Activated T-cell treated with anti-CD3 and anti-CD28 coated beads, Interleukin-2, amount 50 U/mL, for 72 hours (primary cell): ENCODE measurements around the gene IER5L. TPM values are rescaled to one million over a fixed set of nuclear protein-coding genes. Genes with fewer than 3 reads are reported as not detected.

Experiments
- ATAC-seq, 2 donors: fragments of 150-1000 bp; cut with Tn5 transposase; replicated peaks in 1 of 2; 2 replicates each; pipeline ENCODE4 v1.10.0; 2021; ENCODE audit warnings: moderate library complexity in 2 of 2, mild to moderate bottlenecking in 1 of 2
- DNase-seq, 2 donors: peaks; one replicate each; pipeline ENCODE4 v3.0.0; 2021 to 2022; ENCODE audit warnings: mixed read lengths in 1 of 2
- H3K27ac Mint-ChIP-seq: one replicate; pipeline ENCODE4 v1.8.0; 2022; ENCODE audit warnings: mild to moderate bottlenecking, moderate library complexity, mixed read lengths
- H3K27me3 Mint-ChIP-seq: one replicate; pipeline ENCODE4 v1.8.0; 2022; ENCODE audit warnings: low read depth, mixed read lengths
- H3K36me3 Mint-ChIP-seq, 2 donors: one replicate each; pipeline ENCODE4 v1.8.0; 2022; ENCODE audit warnings: mixed read lengths in 2 of 2, mild to moderate bottlenecking in 1 of 2; ENCODE audit not compliant: insufficient read depth in 2 of 2
- H3K4me1 Mint-ChIP-seq: one replicate; pipeline ENCODE4 v1.8.0; 2022; ENCODE audit warnings: low read depth, mixed read lengths
- H3K4me3 Mint-ChIP-seq, 2 donors: one replicate each; pipeline ENCODE4 v1.8.0; 2022; ENCODE audit warnings: mild to moderate bottlenecking in 2 of 2, mixed read lengths in 2 of 2, moderate library complexity in 2 of 2
- H3K9me3 Mint-ChIP-seq, 2 donors: one replicate each; pipeline ENCODE4 v1.8.0; 2022; ENCODE audit warnings: mixed read lengths in 2 of 2
- total RNA-seq, 2 donors: library from RNA; stranded (reverse); gene quantifications; one replicate each; pipeline ENCODE4 v1.2.3, GENCODE V29; 2022

IER5L gene
- total RNA-seq, 2 donors from 2014 or later: 4.2 to 4.6 TPM

DNA sequence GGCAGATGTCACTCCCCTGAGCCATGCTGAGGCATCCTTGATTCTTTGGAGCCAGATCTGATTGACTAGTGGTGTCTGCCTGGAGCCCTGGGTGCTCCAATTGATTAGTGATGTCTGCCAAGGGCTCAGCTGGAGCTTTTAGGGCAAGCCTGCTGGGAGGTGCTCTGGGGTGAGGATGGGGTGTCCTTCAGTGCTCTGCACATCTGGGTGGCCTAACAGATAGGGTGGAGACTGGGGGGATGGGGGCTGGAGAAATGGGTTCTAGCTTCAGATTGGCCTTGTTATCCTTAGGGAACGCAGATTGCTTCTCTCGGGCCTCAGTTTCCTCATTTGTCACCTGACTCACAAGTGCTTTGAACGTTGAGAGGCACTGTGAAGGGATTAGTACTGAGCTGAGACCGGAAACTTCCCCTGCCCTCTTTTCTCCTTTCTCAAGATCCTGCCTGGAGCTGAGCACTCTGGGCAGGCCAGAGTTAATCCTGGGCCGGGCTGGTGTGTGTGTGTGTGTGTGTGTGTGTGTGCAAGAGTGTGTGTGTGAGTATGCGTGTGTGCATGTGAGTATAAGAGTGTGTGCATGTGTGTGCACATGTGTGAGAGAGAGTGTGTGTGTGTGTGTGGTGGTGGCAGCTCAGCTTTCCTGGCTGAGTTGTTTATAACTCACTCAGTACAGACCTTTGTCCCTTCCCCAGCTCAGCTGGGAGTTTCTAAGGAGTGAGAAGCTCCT is 5.6 kb upstream of the IER5L start:
- Mint-ChIP-seq H3K27ac (no peak overlapping the region), H3K4me1 (peaks cover 13% of the 10 kb centered on the region)

DNA sequence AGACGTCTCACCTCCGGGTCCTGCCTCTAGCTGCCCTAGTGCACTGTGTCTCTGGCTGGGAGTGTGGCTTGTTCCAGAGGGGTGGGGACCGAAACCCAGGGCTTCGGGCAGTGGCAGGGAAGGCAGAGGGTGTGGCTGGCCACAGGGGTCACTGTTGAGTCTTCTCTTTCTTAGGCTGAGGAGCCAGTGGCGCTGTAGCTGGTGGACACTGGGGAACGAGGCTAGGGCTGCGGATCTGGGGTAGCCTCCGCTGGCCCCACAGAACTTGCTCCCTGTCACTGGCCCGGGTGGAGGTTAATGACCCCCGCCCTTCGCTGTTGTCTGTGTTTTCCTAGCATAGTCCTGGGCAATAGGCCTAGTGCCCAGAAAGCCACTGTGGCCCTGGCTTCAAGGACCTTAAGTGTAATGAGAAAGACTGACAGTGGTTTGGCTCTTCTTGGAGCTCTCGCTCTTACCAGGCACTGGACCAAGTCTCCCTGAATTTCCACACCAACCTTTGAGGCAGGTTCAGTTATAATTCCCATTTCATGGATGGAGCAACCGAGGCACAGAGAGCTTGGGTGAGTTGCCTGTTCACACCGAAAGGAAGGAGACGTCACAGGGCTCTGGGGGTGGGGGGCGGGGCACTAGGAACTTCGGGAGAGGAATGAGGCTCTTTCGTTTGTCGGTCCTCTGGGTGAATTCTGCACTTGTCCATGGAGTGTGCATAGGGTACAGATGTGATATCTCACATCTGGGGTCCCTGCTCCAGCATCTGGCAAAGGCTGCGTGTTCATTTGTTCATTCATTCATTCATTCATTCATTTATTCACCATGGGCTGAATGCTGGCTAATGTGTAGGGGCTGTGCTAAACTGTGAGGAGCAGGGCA is 4.8 kb upstream of the IER5L start:
- DNase-seq: peak in 1 of 2 donors; percentile 16
- Mint-ChIP-seq H3K27ac (no peak overlapping the region), H3K9me3 (no peaks in the 10 kb centered on the region), H3K27me3 (no peaks in the 10 kb centered on the region), H3K4me3 (no peak overlapping the region), H3K36me3 (no peaks in the 10 kb centered on the region), H3K4me1 (peaks cover 13% of the 10 kb centered on the region)
- ATAC-seq: no peak

More for the DNA sequence above, 5.6 kb upstream of the IER5L start:
- no peak for DNase-seq
- no peak for ATAC-seq
- Mint-ChIP-seq H3K4me3 (no peak overlapping the region), H3K9me3 (no peaks in the 10 kb centered on the region), H3K36me3 (no peaks in the 10 kb centered on the region), H3K27me3 (no peaks in the 10 kb centered on the region)

- Mint-ChIP-seq H3K4me3 (no peak overlapping the region), H3K36me3 (no peaks in the 10 kb centered on the region), H3K27me3 (no peaks in the 10 kb centered on the region), H3K4me1 (peaks cover 13% of the 10 kb centered on the region), H3K27ac (no peak overlapping the region), H3K9me3 (no peaks in the 10 kb centered on the region)
- no peak for DNase-seq
- no peak for ATAC-seq
These were observed 4.1 kb upstream of the IER5L start for GRCh38 chr9:129182122-129182521.

GRCh38 chr9:129181246-129181645 is 3.2 kb upstream of the IER5L start:
- DNase-seq (no peak), ATAC-seq (no peak)
- no peaks in the 10 kb centered on the region for H3K27me3 Mint-ChIP-seq
- peaks cover 13% of the 10 kb centered on the region for H3K4me1 Mint-ChIP-seq
- no peak overlapping the region for H3K27ac Mint-ChIP-seq
- no peaks in the 10 kb centered on the region for H3K36me3 Mint-ChIP-seq
- no peak overlapping the region for H3K4me3 Mint-ChIP-seq
- H3K9me3 Mint-ChIP-seq: no peaks in the 10 kb centered on the region

DNA sequence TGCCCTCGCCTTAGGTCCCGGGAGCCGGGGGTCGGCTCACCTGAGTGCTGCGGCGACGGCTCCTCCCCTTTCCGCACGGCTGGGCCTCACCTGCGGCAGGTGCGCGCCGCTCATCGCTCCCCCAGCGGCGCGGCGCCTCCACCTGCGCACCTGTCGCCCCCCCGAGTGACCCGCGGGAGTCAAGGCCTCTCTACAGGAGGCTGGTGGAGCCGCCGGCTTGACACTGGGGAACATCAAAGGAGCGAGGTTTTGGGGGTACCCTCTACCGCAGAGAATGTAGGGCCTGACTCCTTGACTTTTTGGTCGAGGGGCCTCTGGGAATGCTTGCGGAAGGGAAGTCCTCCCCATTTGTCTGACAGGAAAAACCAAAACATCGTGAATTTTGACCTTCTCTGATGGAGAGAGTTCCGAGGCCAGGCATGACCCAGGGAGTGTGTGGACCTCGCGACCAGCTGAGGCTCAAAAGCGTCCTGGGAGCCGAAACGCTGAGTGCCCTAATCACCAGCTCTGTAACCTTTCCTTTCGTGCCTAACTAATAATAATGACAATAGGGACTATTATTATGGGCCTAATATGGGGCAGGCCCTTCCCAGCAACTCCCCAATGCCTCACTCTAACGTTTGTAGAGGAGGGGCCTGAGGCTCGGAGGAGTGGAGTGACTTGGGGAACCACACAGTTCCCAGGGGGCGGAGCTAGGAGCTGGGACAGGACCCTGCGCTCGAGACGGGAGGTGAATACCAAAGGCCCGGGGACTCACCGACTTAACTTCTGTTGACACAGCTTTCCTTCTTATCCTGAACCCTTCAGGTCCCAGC is 714 bp upstream of the IER5L start:
- no peak for DNase-seq
- Mint-ChIP-seq H3K4me3 (peak overlapping the region; percentile 93 to 95), H3K27ac (no peak overlapping the region), H3K36me3 (no peaks in the 10 kb centered on the region), H3K27me3 (no peaks in the 10 kb centered on the region), H3K4me1 (no peaks in the 10 kb centered on the region), H3K9me3 (no peaks in the 10 kb centered on the region)
- no peak for ATAC-seq

GRCh38 chr9:129177443-129177790 is 644 bp downstream of the IER5L start:
- ATAC-seq: peak; percentile 3 to 13
- no peak for DNase-seq
- no peaks in the 10 kb centered on the region for H3K9me3 Mint-ChIP-seq
- H3K4me1 Mint-ChIP-seq: no peaks in the 10 kb centered on the region
- H3K27ac Mint-ChIP-seq: no peak overlapping the region
- H3K36me3 Mint-ChIP-seq: no peaks in the 10 kb centered on the region
- peak overlapping the region; percentile 93 to 95 for H3K4me3 Mint-ChIP-seq
- peaks cover 11% of the 10 kb centered on the region for H3K27me3 Mint-ChIP-seq

- H3K4me3 Mint-ChIP-seq: peak overlapping the region; percentile 90 to 91
- peak; percentile 42 to 45 for DNase-seq
- no peaks in the 10 kb centered on the region for H3K9me3 Mint-ChIP-seq
- no peaks in the 10 kb centered on the region for H3K4me1 Mint-ChIP-seq
- no peak for ATAC-seq
- H3K27me3 Mint-ChIP-seq: peaks cover 16% of the 10 kb centered on the region
- H3K36me3 Mint-ChIP-seq: no peaks in the 10 kb centered on the region
- no peak overlapping the region for H3K27ac Mint-ChIP-seq
These were observed 1.2 kb downstream of the IER5L start for GRCh38 chr9:129176701-129177442.

DNA sequence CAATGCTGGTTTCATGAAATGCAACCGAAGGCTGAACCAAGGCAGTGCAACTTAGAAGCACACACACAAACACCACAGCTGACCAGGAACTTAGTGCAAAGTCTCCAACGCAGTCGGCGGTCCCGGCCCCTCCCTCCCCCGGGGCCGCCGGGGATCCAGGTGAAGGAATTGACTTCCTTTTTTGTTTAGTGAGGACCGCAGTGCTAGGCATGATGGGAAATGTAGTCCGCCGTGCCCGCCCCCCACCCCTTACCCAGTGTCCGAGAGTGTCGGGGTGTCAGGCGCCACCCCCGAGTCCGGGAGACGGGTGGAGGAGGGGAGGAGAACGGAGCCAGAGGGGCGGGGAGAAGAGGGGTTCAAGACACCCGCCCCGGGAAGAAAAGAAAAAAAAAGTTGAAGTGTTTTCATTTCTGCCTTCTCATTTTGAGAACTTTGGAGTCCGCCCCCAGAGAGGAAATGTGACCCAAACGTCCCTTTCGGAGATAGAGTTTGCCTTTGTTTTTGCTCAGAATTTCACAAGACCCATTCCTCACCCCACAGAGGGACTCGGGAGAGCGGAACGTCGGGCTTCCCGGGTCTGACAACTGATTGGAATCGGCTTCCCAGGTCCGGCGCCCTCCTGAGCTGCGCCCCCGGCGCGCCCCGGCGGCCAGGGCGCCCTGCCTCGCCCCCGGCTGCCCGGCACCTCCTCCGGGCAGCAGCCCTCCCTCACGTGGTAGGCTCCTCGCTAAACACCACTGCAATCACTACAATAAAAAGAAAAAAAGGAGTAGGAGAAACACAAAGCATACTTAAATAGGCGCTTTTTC is 2.0 kb downstream of the IER5L start:
- ATAC-seq (peak; percentile 41 to 49), DNase-seq (peak; percentile 76 to 88)
- Mint-ChIP-seq H3K36me3 (no peaks in the 10 kb centered on the region), H3K27me3 (peaks cover 19% of the 10 kb centered on the region), H3K4me3 (peak overlapping the region; percentile 90 to 91), H3K27ac (no peak overlapping the region), H3K9me3 (no peaks in the 10 kb centered on the region), H3K4me1 (no peaks in the 10 kb centered on the region)

GRCh38 chr9:129175515-129175824 is 2.6 kb downstream of the IER5L start:
- peaks cover 3% of the 10 kb centered on the region for H3K4me1 Mint-ChIP-seq
- H3K27me3 Mint-ChIP-seq: peaks cover 19% of the 10 kb centered on the region
- no peak for ATAC-seq
- no peaks in the 10 kb centered on the region for H3K9me3 Mint-ChIP-seq
- DNase-seq: no peak
- H3K36me3 Mint-ChIP-seq: no peaks in the 10 kb centered on the region
- H3K27ac Mint-ChIP-seq: no peak overlapping the region
- H3K4me3 Mint-ChIP-seq: peak overlapping the region; percentile 90 to 91

GRCh38 chr9:129174724-129175514 is 3.1 kb downstream of the IER5L start:
- H3K4me1 Mint-ChIP-seq: peaks cover 8% of the 10 kb centered on the region
- no peaks in the 10 kb centered on the region for H3K36me3 Mint-ChIP-seq
- no peak overlapping the region for H3K27ac Mint-ChIP-seq
- H3K27me3 Mint-ChIP-seq: peaks cover 19% of the 10 kb centered on the region
- no peak for ATAC-seq
- H3K9me3 Mint-ChIP-seq: no peaks in the 10 kb centered on the region
- peak; percentile 50 to 55 for DNase-seq
- H3K4me3 Mint-ChIP-seq: peak overlapping the region; percentile 90 to 91

GRCh38 chr9:129174102-129174723 is 3.8 kb downstream of the IER5L start:
- no peak overlapping the region for H3K27ac Mint-ChIP-seq
- peak in 1 of 2 donors; percentile 18 for ATAC-seq

More at GRCh38 chr9:129174102-129174723, 3.8 kb downstream of the IER5L start:
- Mint-ChIP-seq H3K4me3 (peak overlapping the region; percentile 90 to 91), H3K9me3 (no peaks in the 10 kb centered on the region), H3K27me3 (peaks cover 19% of the 10 kb centered on the region), H3K36me3 (no peaks in the 10 kb centered on the region), H3K4me1 (peaks cover 11% of the 10 kb centered on the region)
- peak; percentile 81 to 87 for DNase-seq
